ENCODE measurements around the gene KCNK13.

The KCNK13 gene

DNA sequence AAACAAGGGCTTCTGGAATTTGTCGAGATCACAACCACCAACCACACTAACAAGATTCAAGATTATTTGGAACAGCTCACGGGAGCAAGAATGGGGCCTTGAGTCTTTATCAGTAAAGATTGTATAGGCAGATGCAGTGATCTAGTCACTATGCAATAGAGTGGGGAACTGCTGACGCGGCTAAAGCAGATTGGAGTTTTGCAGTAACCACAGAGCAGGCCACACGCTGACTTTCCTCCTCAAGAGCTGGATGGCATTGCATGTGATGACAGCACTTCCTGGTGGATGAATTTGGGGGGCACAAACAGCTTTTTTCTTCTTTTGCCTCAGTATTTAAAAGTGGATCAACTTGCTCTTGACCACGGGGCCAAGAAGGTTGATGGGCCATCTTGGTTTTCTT is 46.0 kb downstream of the KCNK13 start:
- H3K27me3 ChIP-seq (ENCODE audit: insufficient read depth, low read length): no peaks in the 10 kb centered on the region
- H3K36me3 ChIP-seq (ENCODE audit: insufficient read depth, low read depth, low read length): no peaks in the 10 kb centered on the region
- no peak overlapping the region for H3K4me3 ChIP-seq (ENCODE audit: low read length)
- H3K27ac ChIP-seq (ENCODE audit: low read length): no peak overlapping the region
- H3K9ac ChIP-seq (ENCODE audit: low read depth, low read length): no peak overlapping the region
- H3K4me1 ChIP-seq (ENCODE audit: insufficient read depth, low read length): no peaks in the 10 kb centered on the region
- H3K9me3 ChIP-seq (ENCODE audit: insufficient read depth, low read depth, low read length): no peaks in the 10 kb centered on the region

DNA sequence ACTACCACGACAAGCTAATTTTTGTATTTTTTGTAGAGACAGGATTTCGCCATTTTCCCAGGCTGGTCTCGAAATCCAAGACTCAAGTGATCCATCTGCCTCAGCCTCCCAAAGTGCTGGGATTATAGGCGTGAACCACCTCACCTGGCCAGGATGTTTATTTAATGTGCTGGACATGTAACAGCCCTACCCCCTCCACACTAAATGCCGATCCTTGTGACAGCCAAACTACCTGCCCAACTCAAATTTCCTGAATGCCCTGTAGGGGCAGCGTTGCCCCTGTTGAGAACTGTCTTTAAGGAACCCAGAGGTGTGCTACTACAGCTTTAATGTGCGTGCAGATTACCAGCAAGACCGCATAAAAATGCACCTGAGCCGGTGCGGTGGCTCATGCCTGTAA is 48.1 kb downstream of the KCNK13 start:
- H3K9ac ChIP-seq (ENCODE audit: low read depth, low read length): no peak overlapping the region
- H3K4me3 ChIP-seq (ENCODE audit: low read length): no peak overlapping the region
- no peak overlapping the region for H3K27ac ChIP-seq (ENCODE audit: low read length)
- no peaks in the 10 kb centered on the region for H3K27me3 ChIP-seq (ENCODE audit: insufficient read depth, low read length)
- no peaks in the 10 kb centered on the region for H3K4me1 ChIP-seq (ENCODE audit: insufficient read depth, low read length)
- H3K9me3 ChIP-seq (ENCODE audit: insufficient read depth, low read depth, low read length): no peaks in the 10 kb centered on the region
- no peaks in the 10 kb centered on the region for H3K36me3 ChIP-seq (ENCODE audit: insufficient read depth, low read depth, low read length)

GRCh38 chr14:90111895-90112534 is 50.2 kb downstream of the KCNK13 start:
- Histone ChIP-seq H3K9me3 (ENCODE audit: insufficient read depth, low read depth, low read length) (no peaks in the 10 kb centered on the region), H3K27me3 (ENCODE audit: insufficient read depth, low read length) (no peaks in the 10 kb centered on the region), H3K4me3 (ENCODE audit: low read length) (no peak overlapping the region), H3K4me1 (ENCODE audit: insufficient read depth, low read length) (no peaks in the 10 kb centered on the region), H3K9ac (ENCODE audit: low read depth, low read length) (no peak overlapping the region), H3K27ac (ENCODE audit: low read length) (no peak overlapping the region), H3K36me3 (ENCODE audit: insufficient read depth, low read depth, low read length) (no peaks in the 10 kb centered on the region)

DNA sequence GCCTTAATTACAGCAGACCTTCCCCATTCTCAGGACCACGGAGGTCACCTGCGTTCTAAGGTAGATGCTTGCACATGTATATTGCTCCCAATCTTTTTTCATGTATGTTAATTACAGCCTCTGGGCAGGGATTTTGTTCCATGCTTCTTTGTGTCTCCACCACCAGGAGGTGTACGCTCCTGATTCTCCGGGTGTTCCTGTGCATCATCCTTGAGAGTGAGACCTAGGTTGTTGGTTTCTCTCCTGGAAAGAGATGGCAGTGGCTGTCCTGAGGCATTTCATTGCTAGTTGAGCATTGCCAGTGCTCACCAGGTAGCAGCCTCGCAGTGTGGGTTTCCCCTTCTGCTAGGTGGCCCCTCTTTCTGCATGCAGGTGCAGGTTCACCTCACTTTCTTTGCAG is 52.8 kb downstream of the KCNK13 start:
- Histone ChIP-seq H3K9ac (ENCODE audit: low read depth, low read length) (no peak overlapping the region), H3K36me3 (ENCODE audit: insufficient read depth, low read depth, low read length) (no peaks in the 10 kb centered on the region), H3K27me3 (ENCODE audit: insufficient read depth, low read length) (no peaks in the 10 kb centered on the region), H3K27ac (ENCODE audit: low read length) (no peak overlapping the region), H3K4me3 (ENCODE audit: low read length) (no peak overlapping the region), H3K4me1 (ENCODE audit: insufficient read depth, low read length) (no peaks in the 10 kb centered on the region), H3K9me3 (ENCODE audit: insufficient read depth, low read depth, low read length) (no peaks in the 10 kb centered on the region)

DNA sequence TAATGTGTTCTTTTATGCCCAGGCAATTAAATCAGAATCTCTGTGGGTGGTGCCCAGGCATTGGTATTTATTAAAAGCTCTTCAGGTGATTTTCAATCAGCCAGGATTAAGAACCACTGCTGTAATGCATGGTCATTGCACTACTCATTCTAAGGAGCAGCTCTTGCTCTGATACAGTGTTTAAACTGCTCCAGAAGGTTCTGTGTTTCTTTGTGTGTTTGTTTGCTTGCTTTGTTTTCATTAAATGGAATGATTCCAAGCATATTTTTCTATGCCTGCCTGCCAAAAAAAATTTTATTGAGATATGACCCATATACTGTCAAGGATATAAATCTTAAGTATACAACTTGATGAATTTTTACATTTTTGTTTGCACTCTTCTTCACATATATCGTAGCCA is 54.0 kb downstream of the KCNK13 start:
- H3K9me3 ChIP-seq (ENCODE audit: insufficient read depth, low read depth, low read length): no peaks in the 10 kb centered on the region
- no peaks in the 10 kb centered on the region for H3K27me3 ChIP-seq (ENCODE audit: insufficient read depth, low read length)
- H3K36me3 ChIP-seq (ENCODE audit: insufficient read depth, low read depth, low read length): no peaks in the 10 kb centered on the region
- no peaks in the 10 kb centered on the region for H3K4me1 ChIP-seq (ENCODE audit: insufficient read depth, low read length)
- H3K4me3 ChIP-seq (ENCODE audit: low read length): no peak overlapping the region
- H3K27ac ChIP-seq (ENCODE audit: low read length): no peak overlapping the region
- H3K9ac ChIP-seq (ENCODE audit: low read depth, low read length): no peak overlapping the region

DNA sequence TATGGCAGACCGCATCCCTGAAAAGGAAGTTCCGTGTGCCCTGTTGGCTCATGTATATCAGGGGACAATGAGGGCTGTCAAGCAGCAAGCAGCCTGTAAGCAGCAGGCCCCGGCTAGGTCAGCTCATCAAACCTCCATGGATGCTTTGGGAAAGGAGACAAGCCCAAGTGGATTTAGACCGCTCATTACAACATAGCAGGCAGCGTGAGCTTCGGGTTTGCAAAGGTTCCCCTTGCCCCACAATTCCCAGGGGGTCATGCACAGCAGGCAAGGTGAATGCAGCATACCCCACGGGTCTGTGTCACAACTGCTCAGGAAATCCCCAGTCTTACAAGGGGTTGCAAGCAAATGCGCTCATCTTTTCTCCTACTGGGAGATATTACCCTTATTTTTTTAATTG is 54.6 kb downstream of the KCNK13 start:
- Histone ChIP-seq H3K36me3 (ENCODE audit: insufficient read depth, low read depth, low read length) (no peaks in the 10 kb centered on the region), H3K4me1 (ENCODE audit: insufficient read depth, low read length) (no peaks in the 10 kb centered on the region), H3K4me3 (ENCODE audit: low read length) (no peak overlapping the region), H3K27me3 (ENCODE audit: insufficient read depth, low read length) (no peaks in the 10 kb centered on the region), H3K9ac (ENCODE audit: low read depth, low read length) (no peak overlapping the region), H3K9me3 (ENCODE audit: insufficient read depth, low read depth, low read length) (no peaks in the 10 kb centered on the region), H3K27ac (ENCODE audit: low read length) (no peak overlapping the region)

DNA sequence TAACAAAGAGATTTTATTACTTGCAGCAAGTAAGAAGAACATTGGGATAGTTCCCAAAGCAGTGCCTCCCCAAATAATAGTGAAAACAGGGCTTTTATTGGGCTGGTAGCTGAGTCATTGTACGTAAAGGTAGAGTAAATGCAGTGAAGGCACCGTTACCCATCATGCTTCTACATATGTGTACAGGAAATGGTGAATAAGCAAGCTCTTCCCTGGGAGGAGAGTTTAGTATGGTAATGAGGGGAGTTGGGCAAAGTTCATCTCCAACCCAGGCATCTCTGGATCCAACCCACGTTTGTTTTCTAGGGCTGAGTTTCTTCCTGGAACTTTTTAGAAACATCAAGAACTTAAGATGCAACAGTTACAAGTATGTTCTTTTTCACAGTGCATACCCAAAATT is 56.2 kb downstream of the KCNK13 start:
- Histone ChIP-seq H3K27me3 (ENCODE audit: insufficient read depth, low read length) (no peaks in the 10 kb centered on the region), H3K36me3 (ENCODE audit: insufficient read depth, low read depth, low read length) (no peaks in the 10 kb centered on the region), H3K4me3 (ENCODE audit: low read length) (no peak overlapping the region)

DNA sequence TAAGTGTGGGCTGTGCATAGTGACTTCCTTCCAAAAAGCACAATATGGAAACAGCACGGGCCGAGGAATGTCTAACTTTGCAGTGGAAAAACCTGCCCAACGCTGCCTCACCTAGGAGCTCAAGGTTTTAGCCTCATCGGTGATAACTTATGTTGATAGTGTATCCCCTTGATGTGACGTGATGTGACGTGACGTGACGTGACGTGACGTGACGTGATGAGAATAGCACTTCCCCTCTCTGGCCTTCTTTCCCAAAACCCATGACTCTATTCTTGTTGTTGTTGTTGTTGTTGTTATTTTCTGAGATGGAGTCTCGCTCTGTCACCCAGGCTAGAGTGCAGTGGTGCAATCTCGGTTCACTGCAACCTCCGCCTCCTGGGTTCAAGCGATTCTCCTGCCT is 64.5 kb downstream of the KCNK13 start:
- no peak overlapping the region for H3K27ac ChIP-seq (ENCODE audit: low read length)
- H3K9me3 ChIP-seq (ENCODE audit: insufficient read depth, low read depth, low read length): no peaks in the 10 kb centered on the region
- no peaks in the 10 kb centered on the region for H3K4me1 ChIP-seq (ENCODE audit: insufficient read depth, low read length)
- H3K4me3 ChIP-seq (ENCODE audit: low read length): no peak overlapping the region
- no peak overlapping the region for H3K9ac ChIP-seq (ENCODE audit: low read depth, low read length)
- no peaks in the 10 kb centered on the region for H3K27me3 ChIP-seq (ENCODE audit: insufficient read depth, low read length)
- no peaks in the 10 kb centered on the region for H3K36me3 ChIP-seq (ENCODE audit: insufficient read depth, low read depth, low read length)

More for the DNA sequence above, 56.2 kb downstream of the KCNK13 start:
- Histone ChIP-seq H3K9me3 (ENCODE audit: insufficient read depth, low read depth, low read length) (no peaks in the 10 kb centered on the region), H3K9ac (ENCODE audit: low read depth, low read length) (no peak overlapping the region), H3K27ac (ENCODE audit: low read length) (no peak overlapping the region), H3K4me1 (ENCODE audit: insufficient read depth, low read length) (no peaks in the 10 kb centered on the region)

DNA sequence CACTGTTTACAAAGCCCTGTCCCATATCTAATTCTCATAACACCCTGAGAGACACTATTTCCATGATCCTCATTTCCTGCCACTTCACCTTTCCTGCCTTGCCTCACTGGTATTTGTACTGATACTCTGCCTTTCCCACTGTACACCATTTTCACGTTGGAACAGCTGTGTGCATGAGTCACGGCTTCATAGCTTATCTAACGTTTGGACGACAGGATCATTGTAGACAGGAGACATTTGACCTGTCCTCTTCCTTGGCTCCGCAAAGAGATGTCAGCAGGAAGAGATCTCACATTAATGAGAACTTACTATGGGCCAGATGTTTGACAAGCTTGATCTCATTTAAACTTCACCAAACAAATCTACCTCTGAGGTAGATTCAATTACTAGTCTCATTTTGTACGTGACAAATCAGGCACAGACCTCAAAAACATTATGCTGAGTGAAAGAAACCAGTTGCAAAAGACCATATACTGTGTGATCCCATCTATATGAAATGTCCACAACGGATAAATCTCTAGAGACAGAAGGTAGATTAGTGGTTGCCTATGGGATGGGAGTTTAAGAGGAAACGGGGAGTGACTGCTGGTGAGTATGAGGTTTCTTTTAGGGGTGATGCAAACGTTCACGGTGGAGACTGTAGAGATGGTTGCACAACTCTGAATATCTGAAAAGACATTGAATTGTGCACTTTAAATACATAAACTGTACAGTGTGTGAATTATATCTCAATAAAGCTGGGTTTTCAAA is 71.2 kb downstream of the KCNK13 start:
- H3K9ac ChIP-seq (ENCODE audit: low read depth, low read length): no peak overlapping the region
- no peaks in the 10 kb centered on the region for H3K27me3 ChIP-seq (ENCODE audit: insufficient read depth, low read length)
- no peak overlapping the region for H3K4me3 ChIP-seq (ENCODE audit: low read length)
- no peaks in the 10 kb centered on the region for H3K9me3 ChIP-seq (ENCODE audit: insufficient read depth, low read depth, low read length)
- H3K27ac ChIP-seq (ENCODE audit: low read length): no peak overlapping the region
- H3K36me3 ChIP-seq (ENCODE audit: insufficient read depth, low read depth, low read length): no peaks in the 10 kb centered on the region
- no peaks in the 10 kb centered on the region for H3K4me1 ChIP-seq (ENCODE audit: insufficient read depth, low read length)

- no peak overlapping the region for H3K4me3 ChIP-seq (ENCODE audit: low read length)
- H3K9me3 ChIP-seq (ENCODE audit: insufficient read depth, low read depth, low read length): no peaks in the 10 kb centered on the region
- H3K4me1 ChIP-seq (ENCODE audit: insufficient read depth, low read length): peaks cover 3% of the 10 kb centered on the region; the same call in 1 of the 2 replicates
- H3K9ac ChIP-seq (ENCODE audit: low read depth, low read length): no peak overlapping the region
- no peaks in the 10 kb centered on the region for H3K27me3 ChIP-seq (ENCODE audit: insufficient read depth, low read length)
- no peaks in the 10 kb centered on the region for H3K36me3 ChIP-seq (ENCODE audit: insufficient read depth, low read depth, low read length)
- no peak overlapping the region for H3K27ac ChIP-seq (ENCODE audit: low read length)
Measured at GRCh38 chr14:90136904-90137303, 75.1 kb downstream of the KCNK13 start.

DNA sequence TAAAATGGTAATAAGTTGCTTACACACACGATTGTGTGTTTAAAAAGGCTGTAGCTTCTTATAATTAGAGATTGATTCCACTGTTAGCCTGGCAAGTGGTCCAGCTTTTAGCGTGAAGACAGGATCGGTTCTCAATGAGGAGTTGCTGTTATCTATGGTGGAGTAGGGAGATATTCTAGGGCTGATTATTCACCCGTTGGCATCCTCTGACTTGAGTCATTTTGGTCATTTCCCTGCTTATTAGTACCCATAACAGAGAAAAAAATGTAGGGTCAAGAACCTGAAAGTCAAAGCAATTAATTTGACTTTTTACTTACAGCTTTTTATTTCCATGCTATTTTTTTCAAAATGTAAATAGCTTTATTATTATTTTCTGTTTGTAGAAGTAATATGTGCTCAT is 76.0 kb downstream of the KCNK13 start:
- no peak overlapping the region for H3K27ac ChIP-seq (ENCODE audit: low read length)
- H3K4me3 ChIP-seq (ENCODE audit: low read length): no peak overlapping the region
- peaks cover 3% of the 10 kb centered on the region; the same call in 1 of the 2 replicates for H3K4me1 ChIP-seq (ENCODE audit: insufficient read depth, low read length)
- H3K36me3 ChIP-seq (ENCODE audit: insufficient read depth, low read depth, low read length): no peaks in the 10 kb centered on the region
- H3K9ac ChIP-seq (ENCODE audit: low read depth, low read length): no peak overlapping the region
- no peaks in the 10 kb centered on the region for H3K9me3 ChIP-seq (ENCODE audit: insufficient read depth, low read depth, low read length)
- H3K27me3 ChIP-seq (ENCODE audit: insufficient read depth, low read length): no peaks in the 10 kb centered on the region

- H3K27ac ChIP-seq (ENCODE audit: low read length): no peak overlapping the region
- no peaks in the 10 kb centered on the region for H3K27me3 ChIP-seq (ENCODE audit: insufficient read depth, low read length)
- no peaks in the 10 kb centered on the region for H3K9me3 ChIP-seq (ENCODE audit: insufficient read depth, low read depth, low read length)
- H3K36me3 ChIP-seq (ENCODE audit: insufficient read depth, low read depth, low read length): no peaks in the 10 kb centered on the region
- H3K4me3 ChIP-seq (ENCODE audit: low read length): no peak overlapping the region
- H3K9ac ChIP-seq (ENCODE audit: low read depth, low read length): no peak overlapping the region
- peaks cover 3% of the 10 kb centered on the region; the same call in 1 of the 2 replicates for H3K4me1 ChIP-seq (ENCODE audit: insufficient read depth, low read length)
Measured at GRCh38 chr14:90139199-90139598, 77.4 kb downstream of the KCNK13 start.

Measured in iPS-20b (cell line).